ENCODE measurements around the gene MYO1G.
"Not testable (repeated sequence)": the region's sequence is repeated elsewhere in the genome, so short reads cannot be mapped to it uniquely, and the experiment has no call there.

The MYO1G gene

GRCh38 chr7:44978511-44979366 is at the start of gene MYO1G:
Gene MYO1G, minus strand, starts transcription at chr7:44979015. Its CDS starts 54 bp downstream, at chr7:44978961.
- no peak for DNase-seq

- no peak for DNase-seq
Measured at GRCh38 chr7:45028138-45028919, 49.5 kb upstream of the MYO1G start.

GRCh38 chr7:45027774-45028114 is 48.9 kb upstream of the MYO1G start:
- no peak for DNase-seq

GRCh38 chr7:45026984-45027773 is 48.4 kb upstream of the MYO1G start:
- DNase-seq = no peak

GRCh38 chr7:45026013-45026412 is 47.2 kb upstream of the MYO1G start:
- no peak for DNase-seq

- not testable (repeated sequence) for DNase-seq
Measured at GRCh38 chr7:45025473-45025872, 46.7 kb upstream of the MYO1G start.

GRCh38 chr7:45024126-45024744 is 45.4 kb upstream of the MYO1G start:
- no peak for DNase-seq

GRCh38 chr7:45021604-45022296 is 42.9 kb upstream of the MYO1G start:
- DNase-seq = no peak

GRCh38 chr7:45020915-45021314 is 42.1 kb upstream of the MYO1G start:
- no peak for DNase-seq

- no peak for DNase-seq
Measured at GRCh38 chr7:45017253-45017652, 38.4 kb upstream of the MYO1G start.

GRCh38 chr7:45015313-45015712 is 36.5 kb upstream of the MYO1G start:
- DNase-seq = no peak

- DNase-seq = no peak
Measured at GRCh38 chr7:45013465-45013967, 34.7 kb upstream of the MYO1G start.

- no peak for DNase-seq
Measured at GRCh38 chr7:45007571-45008328, 28.9 kb upstream of the MYO1G start.

- no peak for DNase-seq
Measured at GRCh38 chr7:45007106-45007505, 28.3 kb upstream of the MYO1G start.

- no peak for DNase-seq
Measured at GRCh38 chr7:45003789-45004188, 25.0 kb upstream of the MYO1G start.

- no peak for DNase-seq
Measured at GRCh38 chr7:45001826-45002225, 23.0 kb upstream of the MYO1G start.

- DNase-seq = no peak
Measured at GRCh38 chr7:45001138-45001694, 22.4 kb upstream of the MYO1G start.

GRCh38 chr7:45000093-45001032 is 21.5 kb upstream of the MYO1G start, which contains the start of gene CCM2:
Gene CCM2, plus strand, starts transcription at chr7:45000201. Its CDS starts 133 bp downstream, at chr7:45000334.
- DNase-seq = no peak

- DNase-seq = peak; percentile 98
Measured at GRCh38 chr7:44999245-45000092, 20.7 kb upstream of the MYO1G start.

All from DMS 273 treated with DMSO at 0.1 percent for 48 hours (cell line).